GOT3 (cell line): ENCODE results near the gene GALNT6.
"Not testable (repeated sequence)": the region's sequence is repeated elsewhere in the genome, so short reads cannot be mapped to it uniquely, and the experiment has no call there.

ENCODE experiments used
- DNase-seq: peaks from one replicate; lab custom pipeline; 2025; ENCODE audit warnings: mixed read lengths; lab: John Stamatoyannopoulos, UW

The GALNT6 gene

DNA sequence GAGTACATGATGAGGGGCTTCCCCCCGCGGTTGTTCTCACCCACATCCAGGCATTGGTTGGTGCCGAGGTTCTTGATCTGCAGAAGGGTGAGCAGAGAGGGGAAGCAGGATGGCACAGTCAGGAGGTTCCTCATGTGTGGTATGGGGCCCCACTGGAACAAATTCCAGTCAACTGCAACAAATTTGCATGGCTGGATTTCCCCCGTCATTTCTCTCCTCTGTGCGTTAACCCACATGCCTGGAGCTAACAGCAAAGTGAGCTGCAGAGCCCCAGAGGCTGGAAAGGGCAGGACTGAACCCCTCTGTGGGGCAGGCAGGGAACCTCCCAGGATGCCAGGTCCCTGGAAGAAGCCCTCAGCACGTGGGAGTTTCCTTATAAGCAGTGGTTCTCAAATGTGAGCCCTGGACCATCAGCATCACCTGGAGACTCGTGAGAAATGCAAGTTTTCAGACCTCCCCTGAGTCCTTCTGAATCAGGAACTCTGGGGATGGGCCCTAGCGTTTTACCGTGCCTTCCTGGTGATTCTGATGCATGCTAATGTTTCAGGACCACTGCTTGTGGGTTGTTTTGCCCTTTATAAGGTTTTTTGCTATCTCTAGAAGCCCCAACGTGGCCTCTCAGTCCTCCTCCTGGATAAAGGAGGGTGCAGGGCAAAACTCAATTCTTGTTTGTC, 33.7 kb downstream of the GALNT6 start:
- no peak for DNase-seq

DNA sequence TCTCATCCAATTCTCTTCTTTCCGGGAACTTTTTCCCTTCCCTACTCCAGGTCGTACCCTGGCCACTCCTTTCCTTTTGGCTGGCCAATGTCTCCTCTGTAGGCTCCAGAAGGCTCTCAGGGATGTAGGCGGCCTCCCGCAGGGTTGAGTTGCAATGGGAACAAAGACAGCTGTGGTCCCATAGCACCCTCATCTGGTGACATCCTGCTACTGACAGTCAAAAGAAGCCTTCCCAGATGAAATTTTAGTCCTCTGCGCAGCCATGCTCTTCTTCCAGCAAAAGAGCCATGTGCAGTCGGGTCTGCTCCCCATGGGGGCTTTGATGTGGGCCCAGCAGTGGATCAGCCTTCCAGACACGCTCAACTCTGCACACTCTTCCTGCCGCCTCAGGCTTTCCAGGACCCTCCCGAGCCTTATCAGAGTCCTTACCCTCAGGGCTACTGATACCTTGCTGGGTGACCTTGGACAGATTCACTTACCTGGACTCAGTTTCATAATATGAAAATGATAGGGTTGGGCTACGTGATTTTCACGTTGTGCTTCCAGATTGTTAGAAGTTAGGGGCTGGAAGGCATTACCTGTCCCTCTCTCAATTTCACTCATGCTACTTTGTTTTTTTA, 39.2 kb downstream of the GALNT6 start:
- DNase-seq: no peak

GRCh38 chr12:51349026-51349425, 42.2 kb downstream of the GALNT6 start:
- DNase-seq: no peak

- no peak for DNase-seq
These were observed 43.1 kb downstream of the GALNT6 start for GRCh38 chr12:51348116-51348515.

DNA sequence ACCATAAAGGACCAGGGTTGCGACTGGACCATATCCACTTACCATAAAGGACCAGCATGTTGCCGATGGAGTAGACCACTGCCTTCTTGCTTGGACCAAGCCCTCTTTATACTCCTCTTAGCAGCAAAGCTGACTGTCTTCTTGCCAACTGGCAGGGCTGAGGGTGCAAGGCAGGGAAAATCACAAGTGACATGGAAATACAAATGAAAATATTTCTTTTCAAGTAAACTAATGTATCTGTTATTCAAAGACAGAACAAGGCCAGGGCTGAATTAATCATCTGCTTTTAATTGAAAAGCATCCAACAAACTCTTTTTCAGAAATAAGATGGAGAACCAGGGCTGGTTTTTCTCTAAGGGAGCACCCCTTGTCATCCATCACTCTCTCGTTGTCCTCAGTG, 44.6 kb downstream of the GALNT6 start, which contains the start of gene CELA1:
Gene CELA1 (minus strand): TSS at position 99 of the 400 bp plus-strand sequence. CDS start 41 bp downstream, at position 58.
- DNase-seq: no peak

DNA sequence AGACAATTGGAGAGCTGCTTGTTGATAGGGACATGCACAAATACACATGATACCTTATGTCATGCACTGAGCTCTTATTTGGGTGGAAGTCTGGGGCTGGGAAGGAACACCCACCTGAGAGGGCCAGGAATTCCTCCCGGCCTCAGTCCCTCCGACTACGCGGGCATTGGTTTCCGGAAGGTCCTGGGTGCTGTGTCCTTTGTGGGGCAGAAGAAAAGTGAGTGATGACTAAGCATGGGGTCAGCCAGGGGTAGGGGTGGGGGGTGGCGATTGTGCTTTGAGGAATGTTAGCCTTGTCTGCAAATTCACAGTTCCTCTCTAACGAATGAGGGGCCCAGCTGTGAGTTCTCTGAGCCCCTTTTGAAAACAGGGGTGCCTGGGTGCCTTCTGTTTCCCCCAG, 45.5 kb downstream of the GALNT6 start:
- DNase-seq: no peak

DNA sequence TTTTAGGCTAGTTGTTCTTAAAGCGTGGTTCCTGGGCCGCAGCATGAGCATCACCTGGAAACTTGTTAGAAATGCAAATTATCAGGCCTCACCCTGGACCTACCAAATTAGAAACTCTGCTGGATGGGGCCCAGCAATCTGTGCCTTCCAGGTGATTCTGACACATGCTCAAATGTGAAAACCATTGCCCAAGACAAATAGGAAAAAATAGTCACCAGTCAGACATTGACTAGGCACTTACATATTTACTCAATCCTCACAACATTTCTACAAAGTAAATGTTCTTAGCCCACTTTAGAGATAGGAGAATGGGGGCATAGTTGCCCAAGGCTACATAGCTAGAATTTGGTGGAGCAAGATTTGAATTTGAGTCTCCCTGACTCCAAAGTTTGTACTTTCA, 48.0 kb downstream of the GALNT6 start:
- no peak for DNase-seq

DNA sequence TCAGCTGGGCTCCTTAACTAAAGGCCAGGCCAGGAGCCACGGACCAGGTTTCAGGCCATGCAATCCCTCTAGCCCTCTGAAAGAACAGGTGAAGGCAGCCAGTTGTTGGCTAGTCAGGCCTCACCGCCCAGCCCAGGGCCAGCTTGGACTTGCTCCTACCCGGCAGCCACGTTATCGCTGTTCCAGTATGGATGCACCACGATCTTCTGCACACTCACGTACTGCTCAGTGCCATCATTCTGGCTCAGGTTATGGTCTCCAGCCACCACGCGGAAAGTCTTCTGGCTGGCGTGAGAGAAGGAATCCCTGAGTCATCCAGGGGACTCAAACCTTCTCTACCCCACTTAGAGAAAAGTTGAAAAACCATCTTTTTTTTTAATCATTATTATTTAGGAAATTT, 48.8 kb downstream of the GALNT6 start:
- DNase-seq: no peak

- peak; percentile 25 for DNase-seq
These were observed 49.8 kb downstream of the GALNT6 start for GRCh38 chr12:51341251-51342007.

DNA sequence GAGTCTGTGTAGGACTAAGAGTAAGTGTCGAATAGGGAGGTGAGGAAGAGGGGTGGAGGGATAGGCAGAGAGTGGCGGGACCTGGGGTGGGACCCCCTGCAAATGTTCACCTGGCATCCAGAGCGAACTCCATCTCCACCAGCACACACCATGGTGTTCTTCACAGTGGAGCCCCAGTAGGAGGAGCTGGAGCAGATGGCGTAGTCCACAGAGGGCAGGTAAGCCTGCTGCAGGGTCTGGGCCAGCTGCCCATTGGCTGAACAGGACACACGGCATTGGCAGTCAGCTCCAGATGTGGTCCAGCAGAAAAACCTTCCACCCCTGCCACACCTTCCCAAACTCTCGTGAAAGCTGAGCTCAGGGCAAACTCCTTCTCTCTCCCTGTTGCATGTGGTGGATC, 51.5 kb downstream of the GALNT6 start:
- no peak for DNase-seq

DNA sequence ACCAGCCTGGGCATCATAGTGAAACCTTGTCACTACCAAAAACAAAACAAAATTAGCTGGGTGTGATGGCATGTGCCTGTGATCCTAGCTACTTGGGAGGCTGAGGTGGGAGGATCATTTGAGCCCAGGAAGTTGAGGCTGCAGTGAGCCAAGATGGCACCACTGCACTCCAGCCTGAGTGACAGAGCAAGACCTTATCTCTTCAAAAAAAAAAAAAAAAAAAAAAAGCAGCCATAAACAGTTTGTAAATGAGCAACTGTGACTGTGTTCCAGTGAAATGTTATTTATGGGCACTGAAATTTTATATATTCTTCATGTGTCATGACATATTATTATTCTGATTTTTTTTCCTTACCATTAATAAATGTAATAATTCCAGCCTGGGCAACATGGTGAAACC, 53.9 kb downstream of the GALNT6 start:
- not testable (repeated sequence) for DNase-seq

- no peak for DNase-seq
These were observed 55.3 kb downstream of the GALNT6 start for GRCh38 chr12:51335931-51336330.

GRCh38 chr12:51334764-51335163, 56.4 kb downstream of the GALNT6 start:
- DNase-seq: no peak

DNA sequence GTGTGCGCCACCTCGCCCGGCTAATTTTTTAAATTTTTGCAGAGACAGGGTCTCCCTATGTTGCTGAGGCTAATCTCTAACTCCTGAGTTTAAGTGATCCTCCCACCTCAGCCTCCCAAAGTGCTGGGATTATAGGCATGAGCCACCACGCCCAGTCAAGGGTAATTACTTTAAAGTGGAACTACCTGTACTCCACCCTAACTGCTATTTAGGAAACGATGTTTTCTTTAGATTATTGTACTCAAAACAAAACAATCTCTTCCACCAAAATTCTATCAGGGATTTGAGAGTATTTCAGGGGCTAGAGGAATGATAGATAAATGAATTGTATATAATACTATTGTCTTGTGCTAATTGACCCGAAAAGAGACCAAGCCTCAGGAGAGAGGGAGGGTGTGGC, 57.7 kb downstream of the GALNT6 start:
- no peak for DNase-seq

DNA sequence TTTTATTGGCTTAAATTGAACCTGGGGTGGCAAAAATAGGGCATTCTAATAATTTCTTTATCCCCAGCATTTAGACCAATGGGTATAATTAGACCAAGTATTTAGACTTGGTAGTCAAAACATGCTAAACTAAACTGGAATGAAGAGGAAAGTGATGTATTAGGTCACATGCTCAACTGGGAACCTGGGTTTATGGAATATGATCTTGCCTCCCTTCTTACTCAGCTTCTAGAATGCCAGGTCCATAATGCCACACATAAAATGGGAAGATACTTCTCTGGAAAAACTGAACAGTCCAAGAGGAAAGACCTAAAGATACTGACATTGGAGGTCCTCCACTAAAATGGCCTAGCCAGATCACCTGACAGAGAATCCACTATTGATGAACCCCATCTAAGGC, 61.0 kb downstream of the GALNT6 start:
- no peak for DNase-seq

DNA sequence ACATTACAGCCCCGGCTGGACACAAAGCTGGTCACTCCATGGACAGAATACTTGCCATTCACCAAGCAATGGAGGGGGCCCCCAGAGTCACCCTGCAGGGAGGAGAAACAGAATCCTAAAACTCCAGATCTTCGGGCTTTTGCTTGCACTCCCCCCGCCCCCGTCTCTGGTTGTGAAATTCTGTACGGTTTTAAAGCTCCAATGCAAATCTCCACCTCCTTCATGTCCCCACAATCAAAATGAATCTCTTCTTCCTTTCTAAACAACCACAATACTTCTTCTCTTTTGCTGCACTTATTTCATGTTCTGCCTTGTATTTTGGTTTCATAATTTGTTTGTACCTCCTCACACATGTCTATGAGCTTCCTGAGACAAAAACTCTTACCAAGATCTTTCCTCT, 61.5 kb downstream of the GALNT6 start:
- no peak for DNase-seq

DNA sequence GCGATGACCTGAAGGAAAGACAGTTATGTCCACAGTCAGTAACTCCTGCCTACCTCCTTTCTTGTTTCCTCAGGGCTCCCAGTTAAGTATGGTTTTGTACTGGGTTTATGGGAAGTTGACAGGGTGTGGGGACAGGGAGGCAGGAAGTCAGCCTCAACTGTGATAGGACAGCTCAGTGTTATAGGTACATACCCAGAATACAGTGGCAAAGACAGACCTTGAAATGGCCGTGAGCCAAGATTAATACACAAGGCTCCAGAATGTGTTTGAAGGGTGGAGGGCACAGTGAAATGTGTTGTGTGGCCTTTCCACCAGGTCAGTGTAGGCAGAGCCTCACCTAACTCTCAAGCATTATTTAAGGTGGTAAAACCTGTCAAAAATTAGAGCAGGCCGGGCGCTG, 62.6 kb downstream of the GALNT6 start:
- no peak for DNase-seq

GRCh38 chr12:51326698-51327439, 64.3 kb downstream of the GALNT6 start:
- no peak for DNase-seq

- no peak for DNase-seq
These were observed 66.3 kb downstream of the GALNT6 start for GRCh38 chr12:51324953-51325352.

DNA sequence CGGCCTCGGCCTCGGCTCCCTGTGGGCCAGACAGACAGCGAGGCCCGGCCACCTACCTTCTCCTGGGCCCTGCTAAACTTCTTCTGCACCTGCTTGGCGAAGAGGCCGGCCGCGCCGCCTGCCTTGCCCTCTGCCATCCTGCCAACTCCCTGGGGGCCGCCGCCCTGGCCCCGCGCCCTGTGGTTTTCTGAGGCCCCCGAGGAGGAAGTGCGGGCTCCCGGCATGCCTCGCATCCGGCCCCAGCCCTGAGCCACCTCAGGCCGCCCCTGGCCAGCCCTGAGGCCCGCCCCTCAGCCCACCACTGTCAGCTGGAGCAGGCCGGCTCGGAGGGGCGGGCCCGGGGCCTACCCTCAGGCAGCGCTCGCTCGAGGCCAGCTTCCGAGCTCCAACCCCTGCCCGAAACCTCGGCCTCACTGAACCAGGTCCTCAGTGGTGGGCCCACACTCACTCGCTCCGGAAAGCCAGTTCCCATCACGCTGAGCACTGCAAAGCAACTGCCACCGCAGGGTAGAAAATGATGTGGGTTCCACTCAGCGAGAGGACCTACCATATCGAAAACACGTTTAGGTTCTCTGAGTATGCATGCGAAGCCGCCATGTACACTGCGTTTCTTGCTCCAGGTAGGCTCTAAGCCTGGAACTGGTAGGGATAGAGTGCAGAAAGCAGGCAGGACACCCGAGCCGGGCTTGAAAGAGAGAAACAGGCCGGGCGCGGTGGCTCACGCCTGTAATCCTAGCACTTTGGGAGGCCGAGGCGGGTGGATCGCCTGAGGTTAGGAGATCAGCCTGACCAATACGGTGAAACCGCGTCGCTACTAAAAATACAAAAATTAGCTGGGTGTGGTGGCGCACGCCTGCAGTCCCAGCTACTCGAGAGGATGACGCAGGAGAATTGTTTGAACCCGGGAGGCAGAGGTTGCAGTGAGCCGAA, 67.0 kb downstream of the GALNT6 start, which contains the start of gene BIN2:
Gene BIN2 (minus strand): TSS at position 209 of the 930 bp plus-strand sequence. CDS start 72 bp downstream, at position 137.
- no peak for DNase-seq

- no peak for DNase-seq
These were observed 67.8 kb downstream of the GALNT6 start for GRCh38 chr12:51323317-51323960.
